ENCODE results near the gene UGT3A2.

UGT3A2 gene, protein sequence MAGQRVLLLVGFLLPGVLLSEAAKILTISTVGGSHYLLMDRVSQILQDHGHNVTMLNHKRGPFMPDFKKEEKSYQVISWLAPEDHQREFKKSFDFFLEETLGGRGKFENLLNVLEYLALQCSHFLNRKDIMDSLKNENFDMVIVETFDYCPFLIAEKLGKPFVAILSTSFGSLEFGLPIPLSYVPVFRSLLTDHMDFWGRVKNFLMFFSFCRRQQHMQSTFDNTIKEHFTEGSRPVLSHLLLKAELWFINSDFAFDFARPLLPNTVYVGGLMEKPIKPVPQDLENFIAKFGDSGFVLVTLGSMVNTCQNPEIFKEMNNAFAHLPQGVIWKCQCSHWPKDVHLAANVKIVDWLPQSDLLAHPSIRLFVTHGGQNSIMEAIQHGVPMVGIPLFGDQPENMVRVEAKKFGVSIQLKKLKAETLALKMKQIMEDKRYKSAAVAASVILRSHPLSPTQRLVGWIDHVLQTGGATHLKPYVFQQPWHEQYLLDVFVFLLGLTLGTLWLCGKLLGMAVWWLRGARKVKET

DNA sequence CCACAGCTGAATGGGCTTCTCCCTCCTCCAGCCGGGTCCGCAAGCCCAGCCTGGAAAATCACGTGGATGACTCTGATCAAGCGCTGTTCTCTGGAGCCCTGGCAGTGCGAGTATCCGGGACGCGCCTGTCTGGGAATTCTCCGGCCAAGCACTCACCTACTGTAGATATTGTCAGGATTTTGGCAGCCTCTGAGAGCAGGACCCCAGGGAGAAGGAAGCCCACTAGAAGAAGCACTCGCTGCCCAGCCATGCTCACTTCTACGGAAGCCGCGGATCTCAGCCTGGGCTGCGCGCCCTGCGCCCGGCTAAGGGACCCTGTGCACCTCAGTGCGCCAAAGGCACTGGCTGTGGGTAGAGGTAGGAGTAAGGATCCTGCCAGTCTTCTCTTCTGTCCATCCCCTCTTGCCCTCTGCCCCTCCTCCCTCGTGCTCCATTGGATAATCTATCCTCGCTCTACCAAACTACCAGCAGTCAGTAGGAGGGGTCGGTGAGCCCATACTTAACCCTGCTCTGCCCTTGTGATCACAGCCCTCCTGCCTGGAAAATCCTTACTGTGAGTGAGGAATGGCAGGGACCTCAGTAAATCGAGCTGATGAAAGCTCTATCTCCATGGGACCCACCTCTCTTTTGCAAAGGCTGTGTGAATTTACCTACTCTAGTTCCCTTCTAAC, at the start of gene UGT3A2:
Gene UGT3A2 (minus strand): TSS at position 343 of the 671 bp plus-strand sequence. CDS start 93 bp downstream, at position 250.
- DNase-seq = no peak

- DNase-seq = no peak
These were observed 44.6 kb upstream of the UGT3A2 start for GRCh38 chr5:36111238-36111637.

- DNase-seq = no peak
These were observed 42.2 kb upstream of the UGT3A2 start for GRCh38 chr5:36108758-36109460.

GRCh38 chr5:36105819-36106218, 39.1 kb upstream of the UGT3A2 start:
- no peak for DNase-seq

GRCh38 chr5:36099748-36100147, 33.1 kb upstream of the UGT3A2 start:
- DNase-seq = no peak

DNA sequence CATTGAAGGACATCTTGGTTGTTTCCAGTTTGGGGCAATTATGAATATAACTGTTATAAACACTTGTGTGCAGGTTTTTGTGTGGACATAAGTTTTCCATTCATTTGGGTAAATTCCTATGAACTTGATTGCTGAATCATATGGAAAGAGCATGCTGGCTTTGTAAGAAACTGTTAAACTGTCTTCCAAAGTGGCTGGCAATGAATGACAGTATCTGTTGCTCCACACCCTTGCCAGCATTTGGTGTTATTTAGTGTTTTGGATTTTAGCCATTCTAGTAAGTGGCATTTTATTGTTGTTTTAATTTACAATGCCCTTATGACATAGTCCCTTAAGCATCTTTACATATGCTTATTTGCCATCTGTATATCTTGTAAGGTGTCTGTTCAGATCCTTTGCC, 29.8 kb upstream of the UGT3A2 start:
- no peak for DNase-seq

DNA sequence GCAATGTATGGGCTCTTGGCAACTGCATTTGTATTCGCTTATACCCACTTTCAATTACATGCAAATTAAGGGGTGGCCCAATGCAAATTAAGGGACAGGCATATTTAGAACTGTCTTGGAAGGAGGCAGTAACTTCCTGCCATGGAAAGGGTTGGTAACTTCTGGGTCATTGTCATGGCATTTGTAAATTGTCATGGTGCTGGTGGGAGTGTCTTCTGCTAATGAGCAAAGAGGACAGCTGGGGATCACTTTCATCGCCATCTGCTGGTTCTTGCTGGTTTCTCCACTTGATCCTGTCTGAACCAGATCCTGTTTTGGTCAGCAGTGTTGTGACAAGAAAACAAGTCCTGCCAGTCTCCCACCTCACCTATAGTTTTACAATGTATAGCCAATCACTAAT, 23.3 kb upstream of the UGT3A2 start:
- DNase-seq = no peak

- DNase-seq = peak; percentile 51
These were observed 12.6 kb upstream of the UGT3A2 start for GRCh38 chr5:36079200-36079781.

- no peak for DNase-seq
These were observed 11.7 kb upstream of the UGT3A2 start for GRCh38 chr5:36078430-36078829.

GRCh38 chr5:36073595-36074216, 7.0 kb upstream of the UGT3A2 start:
- DNase-seq = peak; percentile 53

- DNase-seq = no peak
These were observed 4.2 kb upstream of the UGT3A2 start for GRCh38 chr5:36070687-36071571.

- no peak for DNase-seq
These were observed 2.1 kb upstream of the UGT3A2 start for GRCh38 chr5:36068751-36069281.

- DNase-seq = no peak
These were observed 612 bp downstream of the UGT3A2 start for GRCh38 chr5:36066001-36066539.

GRCh38 chr5:36060420-36060887, 6.2 kb downstream of the UGT3A2 start:
- DNase-seq = no peak

GRCh38 chr5:36059571-36060419, 6.9 kb downstream of the UGT3A2 start:
- no peak for DNase-seq

- DNase-seq = no peak
These were observed 7.9 kb downstream of the UGT3A2 start for GRCh38 chr5:36058776-36059175.

- DNase-seq = no peak
These were observed 9.3 kb downstream of the UGT3A2 start for GRCh38 chr5:36057386-36057785.

GRCh38 chr5:36056422-36056821, 10.3 kb downstream of the UGT3A2 start:
- DNase-seq = no peak

- no peak for DNase-seq
These were observed 10.7 kb downstream of the UGT3A2 start for GRCh38 chr5:36055984-36056383.

DNA sequence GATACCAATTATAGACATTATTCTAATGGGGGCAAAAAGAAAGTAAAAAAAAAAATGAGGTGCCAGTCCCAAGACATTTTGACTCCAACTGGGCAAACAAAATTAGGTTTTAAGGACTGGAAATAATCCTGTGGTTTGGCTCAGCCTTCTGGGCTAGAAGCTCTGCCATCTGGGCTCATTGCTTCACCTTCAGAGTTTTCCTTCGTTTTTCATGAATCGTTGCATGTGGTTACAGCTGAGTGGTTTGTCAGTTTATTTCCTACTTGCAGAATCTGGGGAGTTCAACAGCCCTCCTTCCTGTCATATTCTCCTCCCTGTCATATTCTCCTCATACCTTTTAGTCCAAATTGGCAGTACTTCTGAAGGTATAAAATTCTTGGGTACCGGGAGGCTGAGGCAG, 12.0 kb downstream of the UGT3A2 start:
- DNase-seq = no peak
